Breast epithelium (tissue), 4 donors: ENCODE measurements around the gene SH2B3. TPM values are rescaled to one million over a fixed set of nuclear protein-coding genes. Genes with fewer than 3 reads are reported as not detected.
"Not testable (repeated sequence)": the region's sequence is repeated elsewhere in the genome, so short reads cannot be mapped to it uniquely, and the experiment has no call there.

Source experiments
- DNase-seq, 2 donors: peaks; one replicate each; pipeline ENCODE4 v3.0.0-alpha.2; 2019; ENCODE audit warnings: low spot score in 2 of 2
- H3K27ac ChIP-seq, 2 donors: fragments of 200-600 bp; sonication (generic) in 1 of 2; one replicate each; pipeline ENCODE4 v1.5.1; 2016 to 2019; ENCODE audit warnings: mild to moderate bottlenecking in 1 of 2
- H3K27me3 ChIP-seq, 2 donors: fragments of 200-600 bp; sonication (generic) in 1 of 2; one replicate each; pipeline versions ENCODE4 v1.5.1 to v1.6.0; 2017 to 2019; ENCODE audit warnings: control low read depth in 1 of 2, mild to moderate bottlenecking in 1 of 2
- H3K36me3 ChIP-seq: fragments of 200-600 bp; one replicate; pipeline ENCODE4 v1.5.1; 2019
- H3K4me1 ChIP-seq, 2 donors: fragments of 200-600 bp; sonication (generic); one replicate each; pipeline ENCODE4 v1.5.1; 2016 to 2019; ENCODE audit warnings: control low read depth in 1 of 2
- H3K4me3 ChIP-seq, 3 donors: fragments of 200-600 bp; sonication (generic); 1 replicate in 2 of 3; 2 replicates in 1 of 3; pipeline ENCODE4 v1.5.1; 2016 to 2019; ENCODE audit warnings: mild to moderate bottlenecking in 3 of 3, moderate library complexity in 2 of 3
- H3K9me3 ChIP-seq, 2 donors: fragments of 200-600 bp; sonication (generic) in 1 of 2; one replicate each; pipeline ENCODE4 v1.5.1; 2016 to 2019; ENCODE audit warnings: control low read depth in 1 of 2
- POLR2A ChIP-seq: fragments of 450-650 bp; IDR thresholded peaks from one replicate; pipeline ENCODE4 v1.6.1; 2016; ENCODE audit warnings: antibody characterized with exemption, mild to moderate bottlenecking, moderate library complexity
- POLR2AphosphoS5 ChIP-seq, 3 donors: sonication (generic); formaldehyde crosslinking; IDR thresholded peaks; one replicate each; pipeline ENCODE4 v1.6.1; 2017; ENCODE audit warnings: antibody characterized with exemption in 3 of 3
- intact Hi-C: fragments of 100-400 bp; cut with DNase I; formaldehyde crosslinking; loops from one replicate; pipeline ENCODE4 v1.15.1; 2023; ENCODE audit warnings: low total_unique reads
- total RNA-seq, 3 donors: library from RNA; depleted of rRNA; stranded (reverse); fragments of >200 nt; gene quantifications; one replicate each; pipeline ENCODE4 v1.1.0, GENCODE V29; 2016
- TF ChIP-seq, protein P1 (sequence below), 3 donors: fragments of 450-650 bp; IDR thresholded peaks; one replicate each; pipeline ENCODE4 v1.5.1; 2016 to 2017; ENCODE audit warnings: antibody characterized with exemption in 3 of 3, mild to moderate bottlenecking in 3 of 3, moderate library complexity in 3 of 3

The SH2B3 gene
- total RNA-seq, 3 donors from 2014 or later, result 13.9 to 27.4 (median 17.4) TPM

DNA sequence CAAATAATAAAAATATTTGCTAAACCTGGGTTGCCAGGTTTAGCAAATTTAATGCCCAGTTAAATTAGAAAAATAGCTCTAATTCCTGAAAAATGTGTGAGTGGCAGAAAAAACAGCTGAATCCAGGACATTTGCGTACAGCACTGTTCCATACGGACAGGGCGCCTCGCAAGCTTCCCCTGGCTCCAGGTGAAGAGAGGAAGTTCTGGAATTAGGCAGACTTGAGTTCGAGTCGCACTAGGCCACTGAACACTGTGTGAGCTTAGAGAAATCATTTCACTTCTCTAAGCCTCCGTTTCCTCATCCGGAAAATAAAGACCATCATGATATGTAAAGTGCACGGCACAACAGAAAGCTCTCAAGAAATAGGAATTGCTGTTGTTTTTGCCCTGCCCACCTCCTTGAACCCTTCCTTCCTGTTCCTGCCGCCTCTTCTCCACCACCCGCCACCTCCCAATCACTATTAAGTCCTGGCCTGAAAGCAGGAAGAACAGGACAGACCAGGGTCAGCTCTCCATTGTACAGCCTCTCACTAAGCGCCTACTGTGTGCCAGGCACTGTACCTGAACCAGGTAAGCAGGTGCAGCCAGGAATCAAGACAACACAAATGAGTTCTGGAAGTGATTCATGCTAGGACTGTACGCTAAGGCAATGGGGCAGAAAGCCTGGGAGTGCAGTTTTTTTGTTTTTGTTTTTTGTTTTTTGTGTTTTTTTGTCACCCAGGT is 36.1 kb upstream of the SH2B3 start:
- TF ChIP-seq POLR2AphosphoS5 (IDR thresholded peaks at IDR 0.05), result no peak
- TF ChIP-seq, protein P1, sequence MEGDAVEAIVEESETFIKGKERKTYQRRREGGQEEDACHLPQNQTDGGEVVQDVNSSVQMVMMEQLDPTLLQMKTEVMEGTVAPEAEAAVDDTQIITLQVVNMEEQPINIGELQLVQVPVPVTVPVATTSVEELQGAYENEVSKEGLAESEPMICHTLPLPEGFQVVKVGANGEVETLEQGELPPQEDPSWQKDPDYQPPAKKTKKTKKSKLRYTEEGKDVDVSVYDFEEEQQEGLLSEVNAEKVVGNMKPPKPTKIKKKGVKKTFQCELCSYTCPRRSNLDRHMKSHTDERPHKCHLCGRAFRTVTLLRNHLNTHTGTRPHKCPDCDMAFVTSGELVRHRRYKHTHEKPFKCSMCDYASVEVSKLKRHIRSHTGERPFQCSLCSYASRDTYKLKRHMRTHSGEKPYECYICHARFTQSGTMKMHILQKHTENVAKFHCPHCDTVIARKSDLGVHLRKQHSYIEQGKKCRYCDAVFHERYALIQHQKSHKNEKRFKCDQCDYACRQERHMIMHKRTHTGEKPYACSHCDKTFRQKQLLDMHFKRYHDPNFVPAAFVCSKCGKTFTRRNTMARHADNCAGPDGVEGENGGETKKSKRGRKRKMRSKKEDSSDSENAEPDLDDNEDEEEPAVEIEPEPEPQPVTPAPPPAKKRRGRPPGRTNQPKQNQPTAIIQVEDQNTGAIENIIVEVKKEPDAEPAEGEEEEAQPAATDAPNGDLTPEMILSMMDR (IDR thresholded peaks at IDR 0.05), result no peak
- TF ChIP-seq POLR2A, result no peak
- Histone ChIP-seq H3K27me3 (no peaks in the 10 kb centered on the region), H3K4me1 (no peaks in the 10 kb centered on the region), H3K4me3 (peak overlapping the region; percentile 74 to 89 (median 84)), H3K9me3 (no peaks in the 10 kb centered on the region), H3K36me3 (no peaks in the 10 kb centered on the region), H3K27ac (peak overlapping the region in 1 of 2 donors; percentile 50)
- DNase-seq, result no peak
- intact Hi-C loops, result no loop called here

DNA sequence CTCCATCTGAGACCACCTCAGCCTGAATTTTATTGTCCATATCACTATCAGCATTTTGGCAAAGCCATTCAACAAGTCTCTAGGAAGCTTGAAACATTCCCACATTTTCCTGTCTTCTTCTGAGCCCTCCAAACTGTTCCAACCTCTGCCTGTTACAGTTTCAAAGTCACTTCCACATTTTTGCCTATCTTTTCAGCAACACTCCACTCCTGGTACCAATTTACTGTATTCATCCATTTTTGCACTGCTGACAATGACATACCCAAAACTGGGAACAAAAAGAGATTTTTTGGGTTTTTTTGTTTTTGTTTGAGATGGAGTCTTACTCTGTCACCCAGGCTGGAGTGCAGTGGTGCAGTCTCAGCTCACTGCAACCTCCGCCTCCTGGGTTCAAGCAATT is 32.5 kb upstream of the SH2B3 start:
- H3K4me3 ChIP-seq, H3K36me3 ChIP-seq, H3K9me3 ChIP-seq, DNase-seq, intact Hi-C loops, H3K4me1 ChIP-seq, H3K27ac ChIP-seq, H3K27me3 ChIP-seq: not testable (repeated sequence)

DNA sequence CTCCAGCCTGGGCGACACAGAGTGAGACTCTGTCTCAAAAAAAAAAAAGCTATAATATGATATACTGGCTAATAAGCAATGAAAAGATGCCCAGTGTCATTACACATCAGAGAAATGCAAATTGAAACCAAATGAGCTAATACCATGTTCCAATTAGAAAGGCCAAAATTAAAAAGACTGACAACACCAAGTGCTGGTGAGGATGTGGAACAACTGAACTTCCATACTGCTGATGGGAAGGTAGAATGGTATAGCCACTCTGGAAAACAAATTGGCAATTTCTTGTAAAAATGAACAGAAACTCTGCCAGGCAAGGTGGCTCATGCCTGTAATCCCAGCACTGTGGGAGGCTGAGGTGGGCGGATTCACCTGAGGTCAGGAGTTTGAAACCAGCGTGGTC is 28.3 kb upstream of the SH2B3 start:
- no peaks in the 10 kb centered on the region for H3K4me1 ChIP-seq
- H3K27ac ChIP-seq, result no peak overlapping the region
- no peak overlapping the region for H3K4me3 ChIP-seq
- H3K9me3 ChIP-seq, result no peaks in the 10 kb centered on the region
- DNase-seq, result no peak
- H3K27me3 ChIP-seq, result no peaks in the 10 kb centered on the region
- intact Hi-C loops, result no loop called here
- TF ChIP-seq, protein P1 (IDR thresholded peaks at IDR 0.05), result no peak
- no peak for TF ChIP-seq POLR2A
- TF ChIP-seq POLR2AphosphoS5 (IDR thresholded peaks at IDR 0.05), result no peak
- H3K36me3 ChIP-seq, result no peaks in the 10 kb centered on the region

DNA sequence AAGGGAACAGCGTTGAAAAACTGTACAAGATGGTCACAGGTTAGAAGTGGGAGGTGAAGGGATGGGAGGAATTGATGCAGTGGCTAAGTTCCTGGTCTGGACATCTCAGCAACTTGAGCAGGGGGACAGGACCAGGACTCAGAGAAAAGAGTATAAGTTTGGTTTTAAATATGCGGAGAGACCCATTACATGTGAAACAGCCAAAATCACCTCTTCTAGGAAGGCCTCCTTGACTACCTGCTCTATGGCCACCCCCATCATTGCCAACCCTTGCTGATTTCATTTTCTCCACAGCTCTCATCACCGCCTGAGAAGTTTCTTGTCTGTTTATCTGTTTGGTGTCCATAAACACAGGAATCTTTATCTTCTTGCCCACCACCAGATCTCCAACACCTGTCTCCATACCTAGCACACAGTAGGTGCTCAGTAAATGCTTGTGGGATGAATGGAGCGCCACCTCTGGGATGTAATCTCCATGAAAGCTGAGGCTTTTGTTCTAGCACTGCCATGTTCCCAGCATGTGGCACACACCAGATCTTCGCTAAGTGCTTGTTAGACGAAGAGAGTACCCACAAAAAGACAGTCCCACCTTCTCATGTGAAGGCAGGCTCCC is 25.7 kb upstream of the SH2B3 start:
- no peak for TF ChIP-seq POLR2A
- TF ChIP-seq POLR2AphosphoS5 (IDR thresholded peaks at IDR 0.05), result no peak
- TF ChIP-seq, protein P1 (IDR thresholded peaks at IDR 0.05), result no peak
- no peaks in the 10 kb centered on the region for H3K27me3 ChIP-seq
- no peaks in the 10 kb centered on the region for H3K4me1 ChIP-seq
- no peaks in the 10 kb centered on the region for H3K9me3 ChIP-seq
- H3K36me3 ChIP-seq, result no peaks in the 10 kb centered on the region
- DNase-seq, result no peak
- H3K27ac ChIP-seq, result no peak overlapping the region
- no peak overlapping the region for H3K4me3 ChIP-seq
- intact Hi-C loops, result no loop called here

DNA sequence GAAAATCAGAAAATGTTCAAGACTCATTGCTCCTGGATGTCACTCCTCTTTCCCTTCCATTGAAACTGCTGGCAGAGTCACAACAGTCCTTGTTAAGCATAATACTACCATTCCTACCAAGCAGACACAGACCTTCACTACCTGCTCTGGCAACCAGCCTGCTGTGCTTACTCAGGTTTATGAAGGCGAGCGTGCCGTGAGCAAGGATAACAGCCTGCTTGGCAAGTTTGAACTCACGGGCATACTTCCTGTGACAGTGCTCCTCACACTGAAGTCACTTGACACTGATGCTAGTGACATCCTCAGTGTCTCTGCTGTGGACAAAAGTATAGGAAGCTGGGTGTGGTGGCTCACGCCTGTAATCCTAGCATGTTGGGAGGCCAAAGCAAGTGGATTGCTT is 21.1 kb upstream of the SH2B3 start:
- TF ChIP-seq, protein P1 (IDR thresholded peaks at IDR 0.05), result no peak
- no peak for TF ChIP-seq POLR2AphosphoS5 (IDR thresholded peaks at IDR 0.05)
- TF ChIP-seq POLR2A, result no peak
- no peaks in the 10 kb centered on the region for H3K4me1 ChIP-seq
- no peak overlapping the region for H3K27ac ChIP-seq
- no peak overlapping the region for H3K4me3 ChIP-seq
- no peaks in the 10 kb centered on the region for H3K27me3 ChIP-seq
- no peaks in the 10 kb centered on the region for H3K9me3 ChIP-seq
- intact Hi-C loops, result no loop called here
- no peaks in the 10 kb centered on the region for H3K36me3 ChIP-seq
- DNase-seq, result no peak
